ENCODE results near the gene MT1B.

- TF ChIP-seq EZH2 (IDR thresholded peaks at IDR 0.05; ENCODE audit: insufficient read depth, low read length), result no peak
- no peak for TF ChIP-seq CTCF (IDR thresholded peaks at IDR 0.05; ENCODE audit: insufficient read depth, low read depth, low read length)
These were observed 38.0 kb upstream of the MT1B start for GRCh38 chr16:56613706-56614105.
